DMS79 treated with DMSO at 0.1 percent for 48 hours (cell line): ENCODE data around the gene DISP2.

Source experiments
- DNase-seq: peaks from one replicate; lab custom pipeline; 2025; lab: John Stamatoyannopoulos, UW

The DISP2 gene

DNA sequence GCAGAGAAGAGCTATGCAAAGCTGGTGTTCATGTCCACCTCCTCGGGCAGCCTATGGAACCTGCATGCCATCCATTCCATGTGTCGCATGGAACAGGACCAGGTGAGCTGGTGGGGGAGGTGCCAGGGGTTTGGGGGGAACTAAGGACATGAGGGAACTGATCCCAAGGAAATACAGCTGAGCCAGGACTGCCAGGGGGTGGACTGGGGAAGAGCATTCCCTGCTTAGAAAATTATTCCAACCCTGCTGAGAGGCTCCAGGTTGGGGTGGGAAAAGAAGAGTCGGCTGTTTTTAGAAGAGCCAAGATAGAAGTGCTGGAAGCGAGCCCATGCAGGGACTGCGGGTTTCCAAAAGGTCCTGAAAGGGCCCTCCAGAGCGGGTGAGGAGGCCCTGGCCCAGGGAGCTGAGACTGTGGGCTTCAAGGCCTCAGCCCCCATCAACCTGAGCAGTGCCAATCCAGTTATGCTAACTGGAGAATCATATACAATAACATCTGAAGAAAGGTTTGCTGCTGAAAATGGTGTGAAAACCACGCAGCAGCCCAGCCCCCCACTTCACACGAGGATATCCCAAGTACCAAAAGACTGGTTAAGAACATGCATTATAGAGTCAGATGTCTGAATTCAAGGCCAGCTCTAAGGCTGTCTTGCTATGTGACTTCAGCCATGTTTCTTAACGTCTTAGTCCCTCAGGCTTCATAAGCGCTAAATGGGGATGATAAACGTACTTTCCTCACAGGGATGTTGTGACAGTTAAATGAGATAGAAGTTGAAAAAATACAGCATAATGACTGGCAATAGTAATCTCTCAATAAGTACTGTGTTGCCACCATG is 7.8 kb downstream of the DISP2 start:
- DNase-seq = no peak

DNA sequence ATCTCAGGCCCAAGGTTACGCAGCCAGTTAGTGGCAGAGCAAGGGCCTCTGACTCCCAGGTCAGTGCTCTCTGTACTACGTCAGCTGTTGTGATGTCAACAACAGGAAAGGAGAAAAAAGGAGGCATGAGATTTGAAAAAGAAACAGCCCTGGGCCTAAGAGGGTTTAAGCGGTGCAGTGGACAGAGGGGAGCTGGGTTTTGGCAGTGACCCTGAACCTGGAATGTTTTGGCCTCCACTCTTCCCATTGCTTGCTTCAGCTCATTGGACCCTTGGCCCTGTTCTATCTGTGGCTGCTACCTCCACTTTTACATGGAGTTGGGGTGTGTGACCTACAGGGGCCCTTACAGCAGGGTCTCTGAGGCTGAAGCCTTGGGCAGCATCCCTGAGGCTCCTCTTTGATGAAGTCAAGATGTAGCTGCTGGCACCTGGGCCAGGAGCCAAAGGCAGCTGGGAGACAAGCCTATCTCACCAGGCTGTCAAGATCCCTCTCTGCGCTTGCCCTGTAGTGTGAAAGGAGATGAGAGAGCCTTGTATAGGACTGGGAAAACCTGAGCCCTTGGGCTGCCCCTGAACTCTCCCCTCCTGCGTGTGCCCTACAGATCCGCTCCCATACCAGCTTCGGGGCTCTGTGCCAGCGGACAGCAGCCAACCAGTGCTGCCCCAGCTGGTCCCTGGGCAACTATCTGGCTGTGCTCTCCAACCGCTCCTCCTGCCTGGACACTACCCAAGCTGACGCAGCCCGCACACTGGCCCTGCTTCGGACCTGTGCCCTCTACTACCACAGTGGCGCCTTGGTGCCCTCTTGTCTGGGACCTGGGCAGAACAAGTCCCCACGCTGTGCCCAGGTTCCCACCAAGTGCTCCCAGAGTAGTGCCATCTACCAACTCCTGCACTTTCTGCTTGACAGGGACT is 8.7 kb downstream of the DISP2 start:
- DNase-seq = no peak

- DNase-seq = no peak
Observed at GRCh38 chr15:40367371-40367685, 9.3 kb downstream of the DISP2 start.

DNA sequence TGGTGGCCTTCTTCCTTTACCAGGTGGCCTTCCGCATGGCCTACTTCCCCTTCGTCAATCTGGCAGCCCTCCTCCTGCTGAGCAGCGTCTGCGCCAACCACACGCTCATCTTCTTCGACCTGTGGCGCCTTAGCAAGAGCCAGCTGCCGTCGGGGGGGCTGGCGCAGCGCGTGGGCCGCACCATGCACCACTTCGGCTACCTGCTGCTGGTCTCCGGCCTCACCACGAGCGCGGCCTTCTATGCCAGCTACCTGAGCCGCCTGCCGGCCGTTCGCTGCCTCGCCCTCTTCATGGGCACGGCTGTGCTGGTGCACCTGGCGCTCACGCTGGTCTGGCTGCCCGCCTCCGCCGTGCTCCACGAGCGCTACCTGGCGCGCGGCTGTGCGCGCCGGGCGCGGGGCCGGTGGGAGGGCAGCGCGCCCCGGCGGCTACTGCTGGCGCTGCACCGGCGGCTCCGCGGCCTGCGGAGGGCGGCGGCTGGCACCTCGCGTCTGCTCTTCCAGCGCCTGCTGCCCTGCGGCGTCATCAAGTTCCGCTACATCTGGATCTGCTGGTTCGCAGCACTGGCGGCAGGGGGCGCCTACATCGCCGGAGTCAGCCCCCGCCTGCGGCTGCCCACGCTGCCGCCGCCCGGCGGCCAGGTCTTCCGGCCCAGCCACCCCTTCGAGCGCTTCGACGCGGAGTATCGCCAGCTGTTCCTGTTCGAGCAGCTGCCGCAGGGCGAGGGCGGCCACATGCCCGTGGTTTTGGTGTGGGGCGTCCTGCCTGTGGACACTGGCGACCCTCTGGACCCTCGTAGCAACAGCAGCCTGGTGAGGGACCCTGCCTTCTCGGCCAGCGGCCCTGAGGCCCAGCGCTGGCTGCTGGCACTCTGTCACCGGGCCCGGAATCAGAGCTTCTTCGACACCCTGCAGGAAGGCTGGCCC is 9.9 kb downstream of the DISP2 start:
- no peak for DNase-seq

GRCh38 chr15:40368719-40369473 is 10.9 kb downstream of the DISP2 start:
- no peak for DNase-seq

GRCh38 chr15:40369474-40369869 is 11.5 kb downstream of the DISP2 start:
- DNase-seq = no peak

DNA sequence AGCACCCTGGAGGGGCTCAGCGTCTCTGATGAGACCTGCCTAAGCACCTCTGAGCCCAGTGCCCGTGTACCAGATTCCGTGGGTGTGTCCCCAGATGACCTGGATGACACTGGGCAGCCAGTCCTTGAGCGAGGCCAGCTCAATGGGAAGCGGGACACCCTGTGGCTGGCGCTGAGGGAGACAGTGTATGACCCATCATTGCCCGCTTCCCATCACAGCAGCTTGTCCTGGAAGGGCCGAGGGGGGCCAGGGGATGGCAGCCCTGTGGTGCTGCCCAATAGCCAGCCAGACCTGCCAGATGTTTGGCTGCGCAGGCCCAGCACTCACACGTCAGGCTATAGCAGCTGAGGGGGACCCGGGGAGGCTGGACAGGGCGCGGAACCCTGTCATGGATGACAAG is 12.0 kb downstream of the DISP2 start:
- no peak for DNase-seq

GRCh38 chr15:40372981-40373380 is 15.0 kb downstream of the DISP2 start:
- DNase-seq = no peak

DNA sequence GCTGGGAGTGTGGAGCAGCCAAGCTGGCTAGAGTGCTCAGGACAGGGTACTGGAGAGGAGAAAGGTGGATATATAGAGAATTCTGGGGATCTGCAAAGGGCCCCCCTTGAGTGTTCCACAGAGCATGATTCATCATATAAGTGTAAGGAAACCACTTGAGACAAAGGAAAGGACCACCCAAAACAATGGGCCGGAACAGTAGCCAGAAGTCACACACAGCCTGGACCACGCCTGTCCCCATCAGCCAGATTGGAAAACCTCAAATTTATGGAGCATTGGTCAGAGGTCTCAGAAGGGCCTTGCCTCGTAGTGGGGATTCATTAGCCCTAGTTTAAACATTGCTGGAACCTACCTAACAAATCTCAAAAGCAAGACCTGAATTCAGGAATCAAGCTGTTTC is 19.6 kb downstream of the DISP2 start:
- DNase-seq = no peak

DNA sequence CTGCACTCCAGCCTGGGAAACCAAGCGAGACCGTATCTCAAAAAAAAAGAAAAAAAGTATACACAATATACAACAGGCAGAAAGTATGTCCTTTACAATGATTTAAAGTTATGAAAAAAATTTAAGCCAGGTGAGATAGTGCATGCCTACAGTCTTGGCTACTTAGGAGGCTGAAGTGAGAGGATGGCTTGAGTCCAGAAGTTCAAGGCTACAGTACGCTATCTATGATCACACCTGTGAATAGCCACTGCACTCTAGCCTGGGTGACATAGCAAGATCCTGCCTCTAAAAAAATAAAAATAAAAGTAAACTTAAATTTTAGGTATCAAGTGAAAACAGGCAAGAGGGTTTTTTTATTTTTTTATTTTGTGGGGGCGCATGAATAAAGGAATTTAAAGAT is 21.4 kb downstream of the DISP2 start:
- no peak for DNase-seq

- DNase-seq = no peak
Observed at GRCh38 chr15:40379853-40380252, 21.8 kb downstream of the DISP2 start.

DNA sequence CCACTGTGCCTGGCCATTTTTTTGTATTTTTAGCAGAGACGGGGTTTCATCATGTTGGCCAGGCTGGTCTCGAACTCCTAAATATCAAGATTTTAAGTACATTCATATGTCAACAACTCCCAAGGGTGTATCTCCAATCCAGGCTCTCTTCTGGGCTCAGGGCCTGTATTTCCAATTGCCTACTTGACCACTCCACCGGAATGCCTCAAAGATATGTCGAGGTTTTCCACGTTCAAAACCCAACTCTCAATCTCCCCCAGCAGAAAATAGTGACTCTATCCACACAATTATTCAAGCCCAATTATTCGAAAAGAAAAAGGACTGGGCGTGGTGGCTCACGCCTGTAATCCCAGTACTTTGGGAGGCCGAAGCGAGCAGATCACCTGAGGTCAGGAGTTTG is 22.6 kb downstream of the DISP2 start:
- no peak for DNase-seq

GRCh38 chr15:40381818-40382529 is 24.0 kb downstream of the DISP2 start:
- no peak for DNase-seq

DNA sequence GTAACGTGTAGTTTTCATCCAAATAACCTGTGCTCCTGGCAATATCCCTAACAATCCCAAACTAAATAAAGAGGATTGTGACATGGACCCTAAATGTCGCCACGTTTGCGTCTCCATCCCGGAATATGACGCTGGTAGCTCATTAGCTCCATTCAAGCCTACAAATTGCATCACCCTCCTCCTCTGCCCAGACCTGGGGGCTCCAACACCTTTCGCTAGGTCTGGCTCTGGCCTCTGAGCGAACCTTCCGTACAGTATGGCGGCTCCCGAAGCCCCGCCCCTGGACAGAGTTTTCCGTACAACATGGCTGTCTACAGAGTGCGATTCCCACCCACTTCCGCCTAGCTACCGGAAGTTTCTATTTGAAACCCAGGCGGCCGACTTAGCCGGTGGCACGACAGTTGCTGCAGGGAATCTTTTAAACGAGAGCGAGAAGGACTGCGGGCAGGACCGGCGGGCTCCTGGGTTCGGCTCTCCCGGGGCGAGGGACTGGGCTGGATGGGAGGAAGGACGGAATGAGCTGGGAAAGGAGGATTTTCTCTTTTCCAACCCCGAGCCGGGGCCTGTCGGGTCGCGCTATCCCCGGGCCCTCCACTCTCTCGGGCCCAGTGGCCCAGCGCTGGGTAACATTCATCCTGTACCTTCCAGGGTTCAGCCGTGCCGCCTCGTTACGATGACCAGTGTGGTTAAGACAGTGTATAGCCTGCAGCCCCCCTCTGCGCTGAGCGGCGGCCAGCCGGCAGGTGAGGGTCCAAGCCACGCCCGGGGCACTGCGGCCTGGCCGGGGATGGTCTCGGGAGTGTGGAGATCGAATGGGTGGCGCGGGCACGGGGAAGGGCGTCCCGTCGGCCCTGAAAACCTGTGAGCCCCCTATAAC is 24.8 kb downstream of the DISP2 start, which contains the start of gene KNSTRN:
Gene KNSTRN, plus strand, starts transcription at position 142 of the 877 bp plus-strand sequence. Its CDS starts 115 bp downstream, at position 257.
- peak; percentile 73 for DNase-seq

DNA sequence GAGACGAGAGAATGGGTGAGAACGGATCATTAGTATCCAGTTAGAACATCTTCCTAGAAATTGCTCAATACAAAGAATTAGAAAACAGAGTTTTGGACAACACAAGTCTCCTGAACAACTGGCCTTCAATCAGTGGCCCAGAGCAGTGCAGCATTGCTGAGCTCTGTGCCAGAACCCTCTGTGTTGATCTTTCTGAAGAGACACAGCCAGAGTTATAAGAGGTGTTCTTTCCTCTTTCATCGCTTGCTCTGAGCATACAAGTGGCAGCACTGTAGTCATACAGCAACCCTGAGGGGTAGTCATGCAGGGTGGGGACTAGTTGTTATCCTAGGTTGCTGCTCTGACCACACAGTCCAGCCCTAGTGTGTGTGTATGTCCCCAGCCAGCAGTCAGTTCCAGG is 28.5 kb downstream of the DISP2 start:
- DNase-seq = no peak

DNA sequence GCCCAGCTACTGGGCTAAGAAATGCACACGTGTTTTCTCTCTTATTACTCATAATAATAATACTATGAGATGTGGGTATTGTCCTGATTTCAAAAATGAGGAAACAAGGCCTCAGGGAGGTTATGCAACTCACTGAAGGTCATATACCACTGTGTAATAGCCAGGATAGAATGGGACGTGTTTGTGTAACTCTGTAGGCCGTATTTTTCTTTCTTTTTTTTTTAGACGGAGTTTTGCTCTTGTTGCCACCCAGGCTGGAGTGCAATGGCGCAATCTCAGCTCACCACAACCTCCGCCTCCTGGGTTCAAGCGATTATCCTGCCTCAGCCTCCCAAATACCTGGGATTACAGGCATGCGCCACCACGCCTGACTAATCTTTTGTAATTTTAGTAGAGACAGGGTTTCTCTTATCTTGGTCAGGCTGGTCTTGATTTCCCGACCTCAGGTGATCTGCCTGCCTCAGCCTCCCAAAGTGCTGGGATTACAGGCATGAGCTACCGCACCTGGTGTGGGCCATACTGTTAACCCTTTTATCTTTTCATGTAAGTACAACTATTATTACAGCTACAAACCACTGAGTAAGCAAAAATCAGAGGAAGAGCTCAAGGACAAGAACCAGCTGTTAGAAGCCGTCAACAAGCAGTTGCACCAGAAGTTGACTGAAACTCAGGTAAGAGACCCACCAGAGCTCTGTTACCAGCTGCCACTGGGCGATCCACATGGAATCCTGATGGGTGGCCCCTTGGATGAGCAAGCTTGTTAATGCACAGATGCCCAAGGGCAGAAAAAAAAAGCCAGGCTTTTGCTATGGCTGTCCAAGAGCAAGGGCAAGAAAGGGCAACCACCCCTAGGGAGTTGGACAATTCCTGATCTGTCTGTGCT is 31.2 kb downstream of the DISP2 start:
- DNase-seq = no peak

- DNase-seq = no peak
Observed at GRCh38 chr15:40389824-40390595, 32.0 kb downstream of the DISP2 start.
